IMR-90 (cell line): ENCODE data around the gene ASB16. TPM values are rescaled to one million over a fixed set of nuclear protein-coding genes. Genes with fewer than 3 reads are reported as not detected.

Source experiments
- ATAC-seq: fragments of 200-7000 bp; cut with Tn5 transposase; 2 replicates; pipeline ENCODE4 v1.9.1; 2020; ENCODE audit warnings: low read depth, mild to moderate bottlenecking, moderate library complexity
- BruUV-seq: library from RNA; stranded (reverse); fragments of 400-500 nt; replicated peaks from 2 replicates; lab custom pipeline; 2021; lab: Mats Ljungman, UMichigan
- CTCF ChIA-PET: fragments of 300-600 bp; formaldehyde crosslinking; extraction: SDS; loops from one replicate; lab custom pipeline; 2021; ENCODE audit warnings: antibody characterized with exemption; lab: Yijun Ruan, JAX
- POLR2A ChIA-PET: fragments of 300-600 bp; sonication (Branson Sonifier 250); formaldehyde crosslinking; loops from one replicate; lab custom pipeline; 2022; ENCODE audit warnings: antibody characterized with exemption; ENCODE audit not compliant: unreplicated experiment; lab: Charles Lee
- DNase-seq: peaks from one replicate; pipeline ENCODE4 v3.0.0; 2013
- H2AFZ ChIP-seq: replicated peaks from 2 replicates; pipeline ENCODE3; 2013; ENCODE audit warnings: low read length, mild to moderate bottlenecking; ENCODE audit not compliant: poor library complexity
- H2AK5ac ChIP-seq: 2 replicates; pipeline ENCODE4 v1.6.1; 2013; ENCODE audit warnings: low read depth, low read length, inconsistent platforms
- H2AK9ac ChIP-seq: replicated peaks from 2 replicates; pipeline ENCODE3; 2013; ENCODE audit warnings: mild to moderate bottlenecking, low read depth, low read length, moderate library complexity; ENCODE audit not compliant: poor library complexity
- H2BK120ac ChIP-seq: 2 replicates; pipeline ENCODE4 v1.6.1; 2013; ENCODE audit warnings: low read depth, low read length, inconsistent platforms
- H2BK15ac ChIP-seq: 3 replicates; pipeline ENCODE4 v1.6.1; 2013; ENCODE audit warnings: low read depth, low read length, inconsistent platforms
- H2BK20ac ChIP-seq: 2 replicates; pipeline ENCODE4 v1.6.1; 2013; ENCODE audit warnings: low read depth, mild to moderate bottlenecking, inconsistent platforms, low read length, moderate library complexity
- H2BK5ac ChIP-seq: 2 replicates; pipeline ENCODE4 v1.6.1; 2013; ENCODE audit warnings: mild to moderate bottlenecking, low read depth, low read length, inconsistent platforms; ENCODE audit not compliant: poor library complexity, severe bottlenecking
- H3K14ac ChIP-seq: replicated peaks from 2 replicates; pipeline ENCODE4 v1.6.1; 2013; ENCODE audit warnings: low read depth, low read length, inconsistent platforms
- H3K18ac ChIP-seq: 2 replicates; pipeline ENCODE4 v1.6.1; 2013; ENCODE audit warnings: low read depth, low read length, control low read depth
- H3K23ac ChIP-seq: 2 replicates; pipeline ENCODE4 v1.6.1; 2013; ENCODE audit warnings: low read depth, low read length, inconsistent platforms
- H3K27ac ChIP-seq: 2 replicates; pipeline ENCODE4 v1.5.1; 2013; ENCODE audit warnings: mild to moderate bottlenecking, control low read depth, low read length; ENCODE audit not compliant: insufficient read depth
- H3K27me3 ChIP-seq: 2 replicates; pipeline ENCODE4 v1.6.1; 2013; ENCODE audit warnings: low read length; ENCODE audit not compliant: control insufficient read depth, insufficient read depth
- H3K36me3 ChIP-seq: 2 replicates; pipeline ENCODE4 v1.6.1; 2013; ENCODE audit warnings: low read length, mixed read lengths; ENCODE audit not compliant: control insufficient read depth, insufficient read depth
- H3K4ac ChIP-seq: 2 replicates; pipeline ENCODE4 v1.6.1; 2013; ENCODE audit warnings: low read depth, low read length, inconsistent platforms
- H3K4me1 ChIP-seq: 2 replicates; pipeline ENCODE4 v1.6.1; 2013; ENCODE audit warnings: low read length, mixed read lengths; ENCODE audit not compliant: control insufficient read depth, insufficient read depth
- H3K4me2 ChIP-seq: 2 replicates; pipeline ENCODE4 v1.6.1; 2013; ENCODE audit warnings: low read depth, mild to moderate bottlenecking, control low read depth, low read length, moderate library complexity
- H3K4me3 ChIP-seq: 2 replicates; pipeline ENCODE4 v1.5.1; 2013; ENCODE audit warnings: low read depth, mild to moderate bottlenecking, control low read depth, low read length, moderate library complexity; ENCODE audit not compliant: insufficient read depth
- H3K56ac ChIP-seq: 2 replicates; pipeline ENCODE4 v1.6.1; 2013; ENCODE audit warnings: low read length, inconsistent platforms; ENCODE audit not compliant: insufficient read depth; ENCODE audit errors: extremely low read depth
- H3K79me1 ChIP-seq, 2 experiments: 2 replicates each; pipeline ENCODE4 v1.6.1; 2013; ENCODE audit warnings: low read length in 2 of 2, inconsistent platforms in 1 of 2, low read depth in 1 of 2
- H3K9ac ChIP-seq: 2 replicates; pipeline ENCODE4 v1.6.1; 2013; ENCODE audit warnings: low read depth, low read length, control low read depth
- H3K9me1 ChIP-seq: 2 replicates; pipeline ENCODE4 v1.6.1; 2013; ENCODE audit warnings: low read length, inconsistent platforms; ENCODE audit not compliant: insufficient read depth
- H3K9me3 ChIP-seq: 2 replicates; pipeline ENCODE4 v1.6.1; 2013; ENCODE audit warnings: low read length; ENCODE audit not compliant: control insufficient read depth, insufficient read depth
- H4K20me1 ChIP-seq: 2 replicates; pipeline ENCODE4 v1.6.1; 2013; ENCODE audit warnings: low read length, inconsistent platforms; ENCODE audit not compliant: insufficient read depth
- H4K5ac ChIP-seq: 2 replicates; pipeline ENCODE4 v1.6.1; 2013; ENCODE audit warnings: mild to moderate bottlenecking, low read depth, low read length, control low read depth
- H4K8ac ChIP-seq, 2 experiments: 2 replicates each; pipeline ENCODE4 v1.6.1; 2013; ENCODE audit warnings: low read depth in 2 of 2, low read length in 2 of 2, control low read depth in 1 of 2, inconsistent platforms in 1 of 2
- H4K91ac ChIP-seq: 2 replicates; pipeline ENCODE4 v1.6.1; 2013; ENCODE audit warnings: low read depth, low read length, inconsistent platforms; ENCODE audit not compliant: insufficient read depth
- BHLHE40 ChIP-seq: fragments of 150-350 bp; IDR thresholded peaks from 2 replicates; pipeline ENCODE4 v1.6.1; 2016; ENCODE audit warnings: mild to moderate bottlenecking, low read depth, low read length
- CEBPB ChIP-seq: IDR thresholded peaks from 2 replicates; pipeline ENCODE4 v1.6.1; 2012; ENCODE audit warnings: low read depth, low read length, improper control_type of control experiment
- CHD1 ChIP-seq: IDR thresholded peaks from 2 replicates; pipeline ENCODE4 v1.6.1; 2012; ENCODE audit warnings: low read depth, low read length, improper control_type of control experiment
- FOS ChIP-seq: fragments of 150-350 bp; IDR thresholded peaks from 2 replicates; pipeline ENCODE4 v1.6.1; 2016; ENCODE audit warnings: low read depth, low read length
- MAFK ChIP-seq: IDR thresholded peaks from 2 replicates; pipeline ENCODE4 v1.6.1; 2012; ENCODE audit warnings: low read depth, low read length, improper control_type of control experiment
- NFE2L2 ChIP-seq: fragments of 150-350 bp; IDR thresholded peaks from 2 replicates; pipeline ENCODE4 v1.6.1; 2016; ENCODE audit warnings: low read depth, mild to moderate bottlenecking, low read length
- POLR2A ChIP-seq: IDR thresholded peaks from 2 replicates; pipeline ENCODE4 v1.6.1; 2012; ENCODE audit warnings: mild to moderate bottlenecking, low read depth, low read length
- RCOR1 ChIP-seq: IDR thresholded peaks from 2 replicates; pipeline ENCODE4 v1.6.1; 2012; ENCODE audit warnings: mild to moderate bottlenecking, low read length, improper control_type of control experiment; ENCODE audit not compliant: insufficient replicate concordance
- SMC3 ChIP-seq: fragments of 150-350 bp; IDR thresholded peaks from 2 replicates; pipeline ENCODE4 v1.6.1; 2016; ENCODE audit warnings: low read depth, mild to moderate bottlenecking, antibody characterized with exemption, low read length, moderate library complexity
- WGBS, 2 experiments: methylation state at CpG; one replicate each; pipeline versions ENCODE4 v1.1.5 to v1.1.7; 2013; ENCODE audit warnings: missing lambda C conversion rate in 2 of 2; ENCODE audit not compliant: insufficient read length in 1 of 2; ENCODE audit errors: extremely low coverage in 2 of 2; 5-methylcytosine and 5-hydroxymethylcytosine counted together
- dilution Hi-C: fragments of 300-500 bp; cut with HindIII; formaldehyde crosslinking; loops from one replicate; pipeline ENCODE4 v1.14.3; 2018; ENCODE audit warnings: low sequenced_read_pairs; ENCODE audit not compliant: unreplicated experiment
- in situ Hi-C: fragments of 300-500 bp; cut with MboI; formaldehyde crosslinking; loops from 3 replicates; pipeline ENCODE4 v1.14.3; 2019; ENCODE audit warnings: low sequenced_read_pairs, inconsistent platforms, mixed read lengths
- intact Hi-C: fragments of 100-400 bp; cut with micrococcal nuclease; formaldehyde crosslinking; loops from 2 replicates; pipeline ENCODE4 v1.10.0; 2022
- polyA plus RNA-seq, 3 experiments: library from polyadenylated mRNA; depleted of rRNA; stranded (reverse); fragments of >200 nt; gene quantifications; 2 replicates each; pipeline ENCODE4 v1.2.3, GENCODE V29; 2012; ENCODE audit warnings: low replicate concordance in 1 of 3
- total RNA-seq: library from RNA; depleted of rRNA; stranded (reverse); fragments of >200 nt; gene quantifications from 2 replicates; pipeline ENCODE4 v1.2.3, GENCODE V29; 2012
- TF ChIP-seq, protein P1 (sequence below): conservative IDR thresholded peaks from 2 replicates; pipeline ENCODE4 v1.5.1; 2012; ENCODE audit warnings: mild to moderate bottlenecking, low read depth, low read length, improper control_type of control experiment
- TF ChIP-seq, protein P2 (sequence below): fragments of 150-350 bp; IDR thresholded peaks from 2 replicates; pipeline ENCODE4 v1.6.1; 2017; ENCODE audit warnings: mild to moderate bottlenecking, antibody characterized with exemption, low read length, low read depth
- TF ChIP-seq, protein P3 (sequence below): fragments of 150-350 bp; IDR thresholded peaks from 2 replicates; pipeline ENCODE4 v1.6.1; 2016; ENCODE audit warnings: low read depth, mild to moderate bottlenecking, low read length, moderate library complexity, borderline replicate concordance

The ASB16 gene
- total and polyA plus RNA-seq, 2 of the 4 experiments (the other 2 are of a cell fraction) = 0.05 TPM; not detected in 1

DNA sequence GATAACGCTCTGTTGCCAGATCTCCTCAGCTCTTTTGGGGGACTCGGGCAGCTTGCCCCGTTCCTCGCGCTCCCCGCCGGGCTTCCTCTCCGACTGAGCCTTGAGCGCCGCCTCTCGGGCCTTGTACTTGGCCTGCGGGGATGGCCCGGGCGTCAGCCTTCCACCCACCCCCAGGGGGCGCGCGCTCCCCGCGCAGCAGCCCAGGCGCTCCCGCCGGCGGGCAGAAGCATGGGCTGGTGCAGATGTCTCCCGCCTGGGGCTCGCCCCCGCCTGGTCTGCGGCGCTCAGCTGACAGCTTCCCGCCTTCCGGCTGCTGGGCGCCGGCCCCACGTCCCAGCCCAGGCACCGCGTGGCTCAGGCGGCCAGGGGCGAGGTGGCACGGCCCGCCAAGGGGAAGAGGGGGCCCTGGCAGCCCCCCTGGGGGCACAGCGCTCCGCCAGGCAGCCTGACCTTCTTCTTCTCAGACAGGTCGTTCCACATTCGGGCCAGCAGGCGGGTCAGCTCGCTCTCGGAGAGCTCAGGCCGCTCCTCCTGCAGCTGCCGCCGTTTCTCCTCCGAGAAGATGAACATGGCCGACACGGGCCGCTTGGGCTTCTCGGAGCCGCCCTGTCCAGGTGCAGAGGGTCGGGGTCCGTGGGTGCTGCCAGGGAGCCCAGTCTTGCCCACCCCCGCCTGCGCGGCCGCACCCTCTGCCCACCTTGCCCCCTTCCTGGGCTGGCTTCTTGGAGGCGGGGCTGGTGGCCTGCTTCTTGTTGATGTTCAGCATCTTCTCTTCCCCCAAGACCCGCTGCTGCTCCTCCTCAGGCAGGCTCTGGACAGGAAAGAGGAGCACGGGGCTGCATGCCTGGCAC is 40.1 kb downstream of the ASB16 start:
- no peak overlapping the region for H3K14ac ChIP-seq
- peak; percentile 85 for DNase-seq
- H3K4me3 ChIP-seq = no peak overlapping the region
- H4K5ac ChIP-seq = no peak overlapping the region
- 0 out of 2 replicates have a peak overlapping the region, but pooled peaks have one; percentile 2 for H3K4me2 ChIP-seq
- 16% methylated on average over 33 of the region's 64 CpGs; no CpG with 5 or more reads in 1 of the 2 experiments for WGBS, 2 experiments
- H2BK120ac ChIP-seq = no peak overlapping the region
- H4K8ac ChIP-seq = peak overlapping the region in 1 of 2 experiments; percentile 50; a peak in 1 of 4 replicates
- H2AFZ ChIP-seq = peak overlapping the region; percentile 27
- no peak overlapping the region for H2BK15ac ChIP-seq
- no peak overlapping the region; the same call in none of the 2 replicates for H3K4ac ChIP-seq
- peak overlapping the region; percentile 13; the same call in 1 of the 2 replicates for H3K27ac ChIP-seq
- H2BK20ac ChIP-seq = no peak overlapping the region
- no peak overlapping the region for H4K91ac ChIP-seq
- no peak overlapping the region for H3K23ac ChIP-seq
- H3K9me3 ChIP-seq = no peaks in the 10 kb centered on the region
- no peak overlapping the region; the same call in 1 of the 2 replicates for H2AK5ac ChIP-seq
- CTCF ChIA-PET = interaction anchor here (0.5 to 1.4 kb wide), 13 partner anchors 8 to 400 kb away, joined by 3 to 7 read pairs (median 4); partner anchors contain the start of gene UBTF
- dilution Hi-C loops (no loop called here), intact Hi-C loops (loop anchor here (10.0 kb wide), 1 partner anchor 294 kb away; the partner anchor contains the start of gene GPATCH8), in situ Hi-C loops (loop anchor here (25.0 kb wide), 2 partner anchors 302 to 427 kb away; partner anchors contain the start of gene GPATCH8)
- POLR2A ChIA-PET = no interaction called here
- H2AK9ac ChIP-seq = peak overlapping the region; percentile 62
- H3K9me1 ChIP-seq = peaks cover 6% of the 10 kb centered on the region
- peaks cover 68% of the 10 kb centered on the region for H3K36me3 ChIP-seq
- H3K56ac ChIP-seq = no peak overlapping the region
- no peak overlapping the region for H3K18ac ChIP-seq
- peak overlapping the region; percentile 27; the same call in 1 of the 2 replicates for H3K9ac ChIP-seq
- H2BK5ac ChIP-seq = no peak overlapping the region
- H3K79me1 ChIP-seq = peaks cover 21 to 55% of the 10 kb centered on the region in 2 experiments; a peak in 3 of 4 replicates
- peak; percentile 97 for ATAC-seq
- TSS peak; percentile 30 for BruUV-seq
- peaks cover 8% of the 10 kb centered on the region for H3K4me1 ChIP-seq
- H4K20me1 ChIP-seq = peaks cover 27% of the 10 kb centered on the region; the same call in 1 of the 2 replicates
- H3K27me3 ChIP-seq = no peaks in the 10 kb centered on the region
- TF ChIP-seq SMC3 (peak; percentile 97), BHLHE40 (no peak; the same call in 1 of the 2 replicates), CEBPB (no peak), POLR2A (peak; percentile 62), NFE2L2 (no peak), MAFK (no peak), FOS (peak; percentile 23; the same call in 1 of the 2 replicates), RCOR1 (no peak), CHD1 (no peak)
- TF ChIP-seq, protein P1, sequence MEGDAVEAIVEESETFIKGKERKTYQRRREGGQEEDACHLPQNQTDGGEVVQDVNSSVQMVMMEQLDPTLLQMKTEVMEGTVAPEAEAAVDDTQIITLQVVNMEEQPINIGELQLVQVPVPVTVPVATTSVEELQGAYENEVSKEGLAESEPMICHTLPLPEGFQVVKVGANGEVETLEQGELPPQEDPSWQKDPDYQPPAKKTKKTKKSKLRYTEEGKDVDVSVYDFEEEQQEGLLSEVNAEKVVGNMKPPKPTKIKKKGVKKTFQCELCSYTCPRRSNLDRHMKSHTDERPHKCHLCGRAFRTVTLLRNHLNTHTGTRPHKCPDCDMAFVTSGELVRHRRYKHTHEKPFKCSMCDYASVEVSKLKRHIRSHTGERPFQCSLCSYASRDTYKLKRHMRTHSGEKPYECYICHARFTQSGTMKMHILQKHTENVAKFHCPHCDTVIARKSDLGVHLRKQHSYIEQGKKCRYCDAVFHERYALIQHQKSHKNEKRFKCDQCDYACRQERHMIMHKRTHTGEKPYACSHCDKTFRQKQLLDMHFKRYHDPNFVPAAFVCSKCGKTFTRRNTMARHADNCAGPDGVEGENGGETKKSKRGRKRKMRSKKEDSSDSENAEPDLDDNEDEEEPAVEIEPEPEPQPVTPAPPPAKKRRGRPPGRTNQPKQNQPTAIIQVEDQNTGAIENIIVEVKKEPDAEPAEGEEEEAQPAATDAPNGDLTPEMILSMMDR = peak; percentile 100
- TF ChIP-seq, protein P2, sequence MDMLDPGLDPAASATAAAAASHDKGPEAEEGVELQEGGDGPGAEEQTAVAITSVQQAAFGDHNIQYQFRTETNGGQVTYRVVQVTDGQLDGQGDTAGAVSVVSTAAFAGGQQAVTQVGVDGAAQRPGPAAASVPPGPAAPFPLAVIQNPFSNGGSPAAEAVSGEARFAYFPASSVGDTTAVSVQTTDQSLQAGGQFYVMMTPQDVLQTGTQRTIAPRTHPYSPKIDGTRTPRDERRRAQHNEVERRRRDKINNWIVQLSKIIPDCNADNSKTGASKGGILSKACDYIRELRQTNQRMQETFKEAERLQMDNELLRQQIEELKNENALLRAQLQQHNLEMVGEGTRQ = peak; percentile 55; the same call in 1 of the 2 replicates
- TF ChIP-seq, protein P3, sequence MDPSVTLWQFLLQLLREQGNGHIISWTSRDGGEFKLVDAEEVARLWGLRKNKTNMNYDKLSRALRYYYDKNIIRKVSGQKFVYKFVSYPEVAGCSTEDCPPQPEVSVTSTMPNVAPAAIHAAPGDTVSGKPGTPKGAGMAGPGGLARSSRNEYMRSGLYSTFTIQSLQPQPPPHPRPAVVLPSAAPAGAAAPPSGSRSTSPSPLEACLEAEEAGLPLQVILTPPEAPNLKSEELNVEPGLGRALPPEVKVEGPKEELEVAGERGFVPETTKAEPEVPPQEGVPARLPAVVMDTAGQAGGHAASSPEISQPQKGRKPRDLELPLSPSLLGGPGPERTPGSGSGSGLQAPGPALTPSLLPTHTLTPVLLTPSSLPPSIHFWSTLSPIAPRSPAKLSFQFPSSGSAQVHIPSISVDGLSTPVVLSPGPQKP = no peak
